Retinal pigment epithelial cell (primary cell): ENCODE measurements around the gene CHD3.
A peak's percentile ranks its signal among the peaks of the same experiment; 100 is the strongest.

ENCODE experiments used
- DNase-seq: peaks from one replicate; pipeline ENCODE4 v3.0.0-alpha.2; 2010; ENCODE audit warnings: low read depth
- H3K4me3 ChIP-seq: 2 replicates; pipeline ENCODE4 v1.5.1; 2011; ENCODE audit warnings: mild to moderate bottlenecking, low read length, control low read depth, moderate library complexity
- TF ChIP-seq, protein P1 (sequence below): conservative IDR thresholded peaks from 2 replicates; pipeline ENCODE4 v1.5.1; 2011; ENCODE audit warnings: low read depth, low read length, control low read depth, inconsistent platforms

The CHD3 gene

DNA sequence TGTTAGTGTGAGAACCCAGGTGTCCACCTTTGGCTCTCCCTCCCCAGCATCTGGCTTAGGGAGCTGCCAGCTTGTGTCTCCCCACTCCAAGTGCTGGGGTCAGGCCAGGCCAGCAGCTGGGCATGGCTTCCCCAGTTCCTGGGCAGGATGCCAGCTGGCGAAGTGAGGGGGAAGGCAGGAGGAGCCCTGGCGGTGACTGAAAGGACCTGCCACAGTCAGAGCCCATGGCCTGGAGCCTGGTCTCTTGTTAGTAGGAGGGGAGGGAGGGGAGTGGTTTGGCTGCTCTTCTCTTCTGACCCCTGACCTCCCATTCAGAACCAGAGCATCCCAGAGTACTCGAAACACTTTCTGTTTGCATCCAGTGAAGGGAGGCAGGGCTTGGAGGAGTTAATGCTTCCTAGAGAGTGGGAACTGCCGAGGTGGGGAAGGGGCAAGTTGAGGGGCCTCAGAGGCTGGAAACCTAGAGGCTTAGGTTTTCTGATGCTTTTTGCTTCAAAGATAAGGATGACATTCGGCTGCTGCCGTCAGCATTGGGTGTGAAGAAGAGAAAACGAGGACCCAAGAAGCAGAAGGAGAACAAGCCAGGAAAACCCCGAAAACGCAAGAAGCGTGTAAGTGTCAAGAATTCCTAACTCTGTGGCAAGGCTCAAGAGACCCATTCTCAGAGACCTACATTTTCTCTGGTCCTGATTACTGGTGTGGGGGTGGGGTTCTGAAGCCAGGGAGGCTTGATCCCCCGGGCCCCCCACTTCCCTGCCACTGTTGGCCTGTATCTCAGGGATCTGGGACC is 772 bp downstream of the CHD3 start:
- H3K4me3 ChIP-seq: peak overlapping the region; percentile 5
- peak; percentile 83 for DNase-seq

DNA sequence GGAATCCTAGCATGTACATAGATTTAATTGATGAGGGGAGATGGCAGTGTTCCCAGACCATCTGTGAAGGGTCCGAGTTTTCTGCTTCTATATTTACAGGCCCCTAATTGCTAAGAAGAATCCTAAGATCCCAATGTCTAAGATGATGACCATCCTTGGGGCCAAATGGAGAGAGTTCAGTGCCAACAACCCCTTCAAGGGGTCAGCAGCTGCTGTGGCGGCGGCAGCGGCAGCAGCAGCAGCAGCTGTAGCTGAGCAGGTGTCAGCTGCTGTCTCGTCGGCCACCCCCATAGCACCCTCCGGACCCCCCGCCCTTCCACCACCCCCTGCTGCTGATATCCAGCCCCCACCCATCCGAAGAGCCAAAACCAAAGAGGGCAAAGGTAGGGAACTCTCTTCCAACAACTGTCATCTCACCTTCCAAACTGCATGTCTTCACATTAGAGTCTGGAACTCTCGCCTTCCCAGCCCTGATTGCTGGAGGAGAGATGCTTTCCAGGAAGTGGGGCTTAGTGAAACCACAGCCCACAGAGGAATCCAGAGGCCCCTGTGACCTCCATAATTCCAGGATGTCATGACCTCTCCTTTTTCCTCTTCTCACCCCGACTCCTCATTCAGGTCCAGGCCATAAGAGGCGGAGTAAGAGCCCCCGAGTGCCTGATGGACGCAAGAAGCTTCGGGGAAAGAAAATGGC is 4.7 kb downstream of the CHD3 start:
- no peak for DNase-seq
- TF ChIP-seq, protein P1, sequence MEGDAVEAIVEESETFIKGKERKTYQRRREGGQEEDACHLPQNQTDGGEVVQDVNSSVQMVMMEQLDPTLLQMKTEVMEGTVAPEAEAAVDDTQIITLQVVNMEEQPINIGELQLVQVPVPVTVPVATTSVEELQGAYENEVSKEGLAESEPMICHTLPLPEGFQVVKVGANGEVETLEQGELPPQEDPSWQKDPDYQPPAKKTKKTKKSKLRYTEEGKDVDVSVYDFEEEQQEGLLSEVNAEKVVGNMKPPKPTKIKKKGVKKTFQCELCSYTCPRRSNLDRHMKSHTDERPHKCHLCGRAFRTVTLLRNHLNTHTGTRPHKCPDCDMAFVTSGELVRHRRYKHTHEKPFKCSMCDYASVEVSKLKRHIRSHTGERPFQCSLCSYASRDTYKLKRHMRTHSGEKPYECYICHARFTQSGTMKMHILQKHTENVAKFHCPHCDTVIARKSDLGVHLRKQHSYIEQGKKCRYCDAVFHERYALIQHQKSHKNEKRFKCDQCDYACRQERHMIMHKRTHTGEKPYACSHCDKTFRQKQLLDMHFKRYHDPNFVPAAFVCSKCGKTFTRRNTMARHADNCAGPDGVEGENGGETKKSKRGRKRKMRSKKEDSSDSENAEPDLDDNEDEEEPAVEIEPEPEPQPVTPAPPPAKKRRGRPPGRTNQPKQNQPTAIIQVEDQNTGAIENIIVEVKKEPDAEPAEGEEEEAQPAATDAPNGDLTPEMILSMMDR: no peak
- H3K4me3 ChIP-seq: no peak overlapping the region

More for the DNA sequence above, 772 bp downstream of the CHD3 start:
- TF ChIP-seq, protein P1: peak; percentile 55

DNA sequence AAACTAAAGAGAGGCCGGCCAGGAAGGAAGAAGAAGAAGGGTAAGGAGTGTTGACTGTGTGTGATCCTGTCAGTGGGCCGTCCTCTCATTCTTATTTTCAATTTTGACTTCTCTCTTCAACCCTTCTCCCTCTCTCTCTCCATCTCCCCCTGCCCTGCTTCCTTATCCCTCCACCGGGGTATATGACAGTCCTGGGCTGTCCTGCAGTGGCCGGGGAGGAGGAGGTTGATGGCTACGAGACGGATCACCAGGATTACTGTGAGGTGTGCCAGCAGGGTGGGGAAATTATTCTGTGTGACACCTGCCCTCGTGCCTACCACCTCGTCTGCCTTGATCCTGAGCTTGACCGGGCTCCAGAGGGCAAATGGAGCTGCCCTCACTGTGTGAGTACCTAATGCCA is 5.6 kb downstream of the CHD3 start:
- no peak overlapping the region for H3K4me3 ChIP-seq
- no peak for DNase-seq
- TF ChIP-seq, protein P1: no peak

DNA sequence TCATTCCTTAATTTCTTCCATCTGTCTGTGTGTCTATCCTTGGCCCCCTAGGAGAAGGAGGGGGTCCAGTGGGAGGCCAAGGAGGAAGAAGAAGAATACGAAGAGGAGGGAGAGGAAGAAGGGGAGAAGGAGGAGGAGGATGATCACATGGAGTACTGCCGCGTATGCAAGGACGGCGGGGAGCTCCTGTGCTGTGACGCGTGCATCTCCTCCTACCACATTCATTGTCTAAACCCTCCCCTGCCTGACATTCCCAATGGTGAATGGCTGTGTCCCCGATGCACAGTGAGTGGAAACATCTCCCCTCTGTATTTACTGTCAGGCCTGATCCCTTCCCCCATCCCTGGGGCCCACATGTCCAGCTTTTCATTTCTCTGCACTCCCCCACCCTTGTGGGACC is 6.3 kb downstream of the CHD3 start:
- no peak overlapping the region for H3K4me3 ChIP-seq
- TF ChIP-seq, protein P1: no peak
- DNase-seq: no peak

DNA sequence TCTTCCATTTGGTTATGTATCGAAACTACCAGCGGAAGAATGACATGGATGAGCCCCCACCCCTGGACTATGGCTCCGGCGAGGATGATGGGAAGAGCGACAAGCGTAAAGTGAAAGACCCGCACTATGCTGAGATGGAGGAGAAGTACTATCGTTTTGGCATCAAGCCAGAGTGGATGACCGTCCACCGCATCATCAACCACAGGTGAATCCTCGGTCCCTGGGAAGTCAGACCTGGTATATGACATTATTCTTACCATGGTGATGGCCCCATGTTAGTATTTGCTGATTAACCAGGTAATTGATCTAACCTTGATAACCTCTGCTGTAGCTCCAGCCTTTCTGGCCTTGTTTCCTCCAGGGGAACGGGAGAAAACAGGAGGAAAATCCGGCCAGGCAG is 8.5 kb downstream of the CHD3 start:
- no peak overlapping the region for H3K4me3 ChIP-seq
- no peak for DNase-seq
- TF ChIP-seq, protein P1: no peak

DNA sequence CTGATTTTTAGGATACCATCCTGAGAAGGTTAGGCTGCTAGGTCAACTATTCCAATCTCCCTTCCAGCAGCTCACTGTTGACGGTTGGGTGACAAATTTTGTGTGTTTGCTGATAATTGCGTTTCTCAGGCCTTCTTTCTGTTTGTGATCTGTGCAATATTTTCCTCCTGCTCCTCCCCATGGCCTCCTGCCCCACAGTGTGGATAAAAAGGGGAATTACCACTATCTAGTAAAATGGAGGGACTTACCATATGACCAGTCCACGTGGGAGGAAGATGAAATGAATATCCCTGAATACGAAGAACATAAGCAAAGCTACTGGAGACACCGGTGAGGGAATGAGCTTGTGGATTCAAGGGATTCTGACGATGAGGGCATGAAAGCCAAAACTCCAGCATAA is 9.2 kb downstream of the CHD3 start:
- DNase-seq: no peak
- no peak overlapping the region for H3K4me3 ChIP-seq
- TF ChIP-seq, protein P1: peak; percentile 53
